Fibroblast of skin of left biceps (primary cell): Measurements from ENCODE around the gene CXCL16.
"Not testable (repeated sequence)": the region's sequence is repeated elsewhere in the genome, so short reads cannot be mapped to it uniquely, and the experiment has no call there.

Source experiments
- DNase-seq, 2 experiments: peaks; one replicate each; pipeline ENCODE4 v3.0.0-alpha.2; 2013; ENCODE audit warnings: low read depth in 2 of 2

Gene CXCL16

GRCh38 chr17:4699401-4700056 is 40.2 kb downstream of the CXCL16 start:
- not testable (repeated sequence) for DNase-seq

- no peak for DNase-seq
Observed at GRCh38 chr17:4696437-4696805, 43.3 kb downstream of the CXCL16 start.

- DNase-seq = no peak
Observed at GRCh38 chr17:4693416-4693815, 46.3 kb downstream of the CXCL16 start.

- DNase-seq = no peak
Observed at GRCh38 chr17:4691686-4692085, 48.0 kb downstream of the CXCL16 start.

- DNase-seq = no peak
Observed at GRCh38 chr17:4690745-4691144, 49.0 kb downstream of the CXCL16 start.

- DNase-seq = not testable (repeated sequence)
Observed at GRCh38 chr17:4689872-4690271, 49.9 kb downstream of the CXCL16 start.

GRCh38 chr17:4683739-4684138 is 56.0 kb downstream of the CXCL16 start:
- DNase-seq = not testable (repeated sequence)
